ENCODE results near the gene TM4SF4. TPM values are rescaled to one million over a fixed set of nuclear protein-coding genes. Genes with fewer than 3 reads are reported as not detected.

Gene TM4SF4
- total RNA-seq, 1 experiment from 2014 or later = 1.4 TPM

DNA sequence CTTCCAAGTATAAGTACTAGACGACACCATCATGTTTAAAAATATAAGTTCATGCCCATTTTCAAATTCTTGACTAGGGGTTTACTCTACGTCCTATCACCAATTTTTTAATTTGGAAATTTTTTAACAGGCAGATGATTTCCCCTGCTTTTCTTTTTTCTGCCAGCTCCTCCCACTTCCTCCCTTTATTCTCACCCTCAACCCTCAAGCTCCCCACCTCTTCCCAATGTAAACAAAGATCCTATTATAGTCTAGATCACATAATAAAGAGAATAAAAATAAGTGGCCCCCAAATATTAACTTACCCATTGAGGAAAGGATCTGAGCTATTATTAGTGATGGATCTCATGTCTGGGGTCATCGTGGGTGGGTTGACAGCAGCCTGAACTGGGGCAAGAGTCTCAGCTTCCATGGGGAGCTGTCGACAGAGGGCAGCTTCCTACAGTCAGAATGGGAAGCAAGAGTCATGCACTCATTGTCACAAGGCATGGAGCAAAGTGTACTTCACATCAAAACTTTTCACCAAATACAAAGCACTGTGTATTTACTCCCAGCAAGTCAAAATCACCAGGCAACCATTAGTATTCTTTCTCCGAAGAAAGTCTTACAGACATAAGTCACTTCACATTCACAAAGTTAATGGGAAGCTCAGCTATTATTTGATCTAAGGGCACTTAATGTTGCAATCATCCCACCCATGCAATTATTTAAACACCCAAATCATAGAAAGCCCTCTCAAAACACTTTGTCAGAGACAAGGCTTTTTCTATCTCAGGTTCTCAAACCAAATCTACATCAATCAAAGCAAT, 53.2 kb downstream of the TM4SF4 start:
- DNase-seq (ENCODE audit: low spot score) = no peak
- H3K4me3 Mint-ChIP-seq = no peak overlapping the region

DNA sequence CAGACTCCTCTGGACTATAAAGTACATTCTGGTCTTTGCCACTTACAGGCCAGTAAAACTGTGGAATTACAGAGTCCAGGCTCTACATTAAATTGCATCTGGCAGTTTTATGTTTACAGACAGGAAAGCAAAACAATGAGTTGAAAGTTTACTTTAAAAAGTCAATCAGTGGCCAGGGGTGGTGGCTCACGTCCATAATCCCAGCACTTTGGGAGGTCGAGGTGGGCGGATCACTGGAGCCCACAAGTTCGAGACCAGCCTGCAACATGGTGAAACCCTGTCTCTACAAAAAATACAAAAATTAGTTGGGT, 53.8 kb downstream of the TM4SF4 start:
- H3K36me3 Mint-ChIP-seq = peaks cover 17% of the 10 kb centered on the region
- no peaks in the 10 kb centered on the region for H3K27me3 Mint-ChIP-seq (ENCODE audit: low read depth)
- peak overlapping the region; percentile 2; the same call in 1 of the 2 replicates for H3K27ac Mint-ChIP-seq
- H3K4me3 Mint-ChIP-seq = no peak overlapping the region
- ChIA-PET CTCF (interaction anchor here (1.1 to 1.9 kb wide), 12 partner anchors 11 to 280 kb away, joined by 3 to 18 read pairs (median 4); partner anchors contain the start of genes COMMD2 and WWTR1), POLR2A (no interaction called here)
- DNase-seq (ENCODE audit: low spot score) (no peak), ATAC-seq (no peak)
- H3K4me1 Mint-ChIP-seq = peaks cover 18% of the 10 kb centered on the region
- no peaks in the 10 kb centered on the region for H3K9me3 Mint-ChIP-seq
- TF ChIP-seq, protein P1, sequence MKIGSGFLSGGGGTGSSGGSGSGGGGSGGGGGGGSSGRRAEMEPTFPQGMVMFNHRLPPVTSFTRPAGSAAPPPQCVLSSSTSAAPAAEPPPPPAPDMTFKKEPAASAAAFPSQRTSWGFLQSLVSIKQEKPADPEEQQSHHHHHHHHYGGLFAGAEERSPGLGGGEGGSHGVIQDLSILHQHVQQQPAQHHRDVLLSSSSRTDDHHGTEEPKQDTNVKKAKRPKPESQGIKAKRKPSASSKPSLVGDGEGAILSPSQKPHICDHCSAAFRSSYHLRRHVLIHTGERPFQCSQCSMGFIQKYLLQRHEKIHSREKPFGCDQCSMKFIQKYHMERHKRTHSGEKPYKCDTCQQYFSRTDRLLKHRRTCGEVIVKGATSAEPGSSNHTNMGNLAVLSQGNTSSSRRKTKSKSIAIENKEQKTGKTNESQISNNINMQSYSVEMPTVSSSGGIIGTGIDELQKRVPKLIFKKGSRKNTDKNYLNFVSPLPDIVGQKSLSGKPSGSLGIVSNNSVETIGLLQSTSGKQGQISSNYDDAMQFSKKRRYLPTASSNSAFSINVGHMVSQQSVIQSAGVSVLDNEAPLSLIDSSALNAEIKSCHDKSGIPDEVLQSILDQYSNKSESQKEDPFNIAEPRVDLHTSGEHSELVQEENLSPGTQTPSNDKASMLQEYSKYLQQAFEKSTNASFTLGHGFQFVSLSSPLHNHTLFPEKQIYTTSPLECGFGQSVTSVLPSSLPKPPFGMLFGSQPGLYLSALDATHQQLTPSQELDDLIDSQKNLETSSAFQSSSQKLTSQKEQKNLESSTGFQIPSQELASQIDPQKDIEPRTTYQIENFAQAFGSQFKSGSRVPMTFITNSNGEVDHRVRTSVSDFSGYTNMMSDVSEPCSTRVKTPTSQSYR (CRISPR knock-in tag; IDR thresholded peaks at IDR 0.05) = no peak
- TF ChIP-seq ZNF396 (CRISPR knock-in tag; IDR thresholded peaks at IDR 0.05; ENCODE audit: borderline replicate concordance) (no peak), CBFB (CRISPR knock-in tag; IDR thresholded peaks at IDR 0.05; ENCODE audit: low read depth) (no peak), ZNF671 (CRISPR knock-in tag; IDR thresholded peaks at IDR 0.05) (no peak), ZNF121 (CRISPR knock-in tag; IDR thresholded peaks at IDR 0.05) (no peak), NR2C2 (CRISPR knock-in tag; IDR thresholded peaks at IDR 0.05) (no peak)
- TF ChIP-seq, protein P2, sequence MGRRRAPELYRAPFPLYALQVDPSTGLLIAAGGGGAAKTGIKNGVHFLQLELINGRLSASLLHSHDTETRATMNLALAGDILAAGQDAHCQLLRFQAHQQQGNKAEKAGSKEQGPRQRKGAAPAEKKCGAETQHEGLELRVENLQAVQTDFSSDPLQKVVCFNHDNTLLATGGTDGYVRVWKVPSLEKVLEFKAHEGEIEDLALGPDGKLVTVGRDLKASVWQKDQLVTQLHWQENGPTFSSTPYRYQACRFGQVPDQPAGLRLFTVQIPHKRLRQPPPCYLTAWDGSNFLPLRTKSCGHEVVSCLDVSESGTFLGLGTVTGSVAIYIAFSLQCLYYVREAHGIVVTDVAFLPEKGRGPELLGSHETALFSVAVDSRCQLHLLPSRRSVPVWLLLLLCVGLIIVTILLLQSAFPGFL (CRISPR knock-in tag; IDR thresholded peaks at IDR 0.05; ENCODE audit: borderline replicate concordance) = no peak
- TF ChIP-seq, protein P3, sequence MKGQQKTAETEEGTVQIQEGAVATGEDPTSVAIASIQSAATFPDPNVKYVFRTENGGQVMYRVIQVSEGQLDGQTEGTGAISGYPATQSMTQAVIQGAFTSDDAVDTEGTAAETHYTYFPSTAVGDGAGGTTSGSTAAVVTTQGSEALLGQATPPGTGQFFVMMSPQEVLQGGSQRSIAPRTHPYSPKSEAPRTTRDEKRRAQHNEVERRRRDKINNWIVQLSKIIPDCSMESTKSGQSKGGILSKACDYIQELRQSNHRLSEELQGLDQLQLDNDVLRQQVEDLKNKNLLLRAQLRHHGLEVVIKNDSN (CRISPR knock-in tag; IDR thresholded peaks at IDR 0.05) = no peak
- TF ChIP-seq, protein P4, sequence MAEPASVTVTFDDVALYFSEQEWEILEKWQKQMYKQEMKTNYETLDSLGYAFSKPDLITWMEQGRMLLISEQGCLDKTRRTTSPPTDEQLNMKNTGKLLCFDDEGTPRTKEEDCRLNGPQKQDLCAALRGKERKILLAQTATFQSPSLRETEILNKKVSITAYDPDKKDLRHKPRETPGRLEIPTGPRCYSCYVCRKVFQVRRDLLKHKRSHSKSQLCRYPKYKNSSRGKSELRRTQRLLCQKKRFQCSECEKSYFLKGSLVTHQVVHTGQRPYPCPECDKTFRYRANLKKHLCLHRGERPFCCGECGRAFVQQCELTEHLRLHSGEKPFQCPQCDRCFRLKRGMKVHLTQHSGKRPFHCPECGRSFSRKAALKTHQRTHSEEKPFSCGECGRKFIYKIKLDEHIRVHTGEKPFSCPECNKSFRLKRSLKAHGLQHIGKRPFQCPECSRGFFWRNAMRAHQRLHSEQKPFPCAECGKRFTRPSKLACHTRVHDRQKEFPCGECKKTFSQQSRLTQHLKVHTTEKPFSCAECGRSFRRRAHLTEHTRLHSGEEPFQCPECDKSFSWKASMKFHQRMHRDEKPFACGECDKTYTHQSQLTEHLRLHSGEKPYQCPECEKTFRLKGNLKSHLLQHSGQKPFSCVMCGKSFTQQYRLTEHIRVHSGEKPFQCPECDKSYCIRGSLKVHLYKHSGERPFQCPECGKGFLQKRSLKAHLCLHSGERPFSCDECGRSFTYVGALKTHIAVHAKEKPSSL (CRISPR knock-in tag; conservative IDR thresholded peaks at IDR 0.05) = no peak
- TF ChIP-seq, protein P5, sequence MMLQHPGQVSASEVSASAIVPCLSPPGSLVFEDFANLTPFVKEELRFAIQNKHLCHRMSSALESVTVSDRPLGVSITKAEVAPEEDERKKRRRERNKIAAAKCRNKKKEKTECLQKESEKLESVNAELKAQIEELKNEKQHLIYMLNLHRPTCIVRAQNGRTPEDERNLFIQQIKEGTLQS (CRISPR knock-in tag; conservative IDR thresholded peaks at IDR 0.05) = no peak
- TF ChIP-seq, protein P6, sequence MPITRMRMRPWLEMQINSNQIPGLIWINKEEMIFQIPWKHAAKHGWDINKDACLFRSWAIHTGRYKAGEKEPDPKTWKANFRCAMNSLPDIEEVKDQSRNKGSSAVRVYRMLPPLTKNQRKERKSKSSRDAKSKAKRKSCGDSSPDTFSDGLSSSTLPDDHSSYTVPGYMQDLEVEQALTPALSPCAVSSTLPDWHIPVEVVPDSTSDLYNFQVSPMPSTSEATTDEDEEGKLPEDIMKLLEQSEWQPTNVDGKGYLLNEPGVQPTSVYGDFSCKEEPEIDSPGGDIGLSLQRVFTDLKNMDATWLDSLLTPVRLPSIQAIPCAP (CRISPR knock-in tag; IDR thresholded peaks at IDR 0.05) = no peak
- TF ChIP-seq, protein P7, sequence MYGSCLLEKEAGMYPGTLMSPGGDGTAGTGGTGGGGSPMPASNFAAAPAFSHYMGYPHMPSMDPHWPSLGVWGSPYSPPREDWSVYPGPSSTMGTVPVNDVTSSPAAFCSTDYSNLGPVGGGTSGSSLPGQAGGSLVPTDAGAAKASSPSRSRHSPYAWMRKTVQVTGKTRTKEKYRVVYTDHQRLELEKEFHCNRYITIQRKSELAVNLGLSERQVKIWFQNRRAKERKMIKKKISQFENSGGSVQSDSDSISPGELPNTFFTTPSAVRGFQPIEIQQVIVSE (CRISPR knock-in tag; IDR thresholded peaks at IDR 0.05; ENCODE audit: borderline replicate concordance) = no peak
- TF ChIP-seq, protein P8, sequence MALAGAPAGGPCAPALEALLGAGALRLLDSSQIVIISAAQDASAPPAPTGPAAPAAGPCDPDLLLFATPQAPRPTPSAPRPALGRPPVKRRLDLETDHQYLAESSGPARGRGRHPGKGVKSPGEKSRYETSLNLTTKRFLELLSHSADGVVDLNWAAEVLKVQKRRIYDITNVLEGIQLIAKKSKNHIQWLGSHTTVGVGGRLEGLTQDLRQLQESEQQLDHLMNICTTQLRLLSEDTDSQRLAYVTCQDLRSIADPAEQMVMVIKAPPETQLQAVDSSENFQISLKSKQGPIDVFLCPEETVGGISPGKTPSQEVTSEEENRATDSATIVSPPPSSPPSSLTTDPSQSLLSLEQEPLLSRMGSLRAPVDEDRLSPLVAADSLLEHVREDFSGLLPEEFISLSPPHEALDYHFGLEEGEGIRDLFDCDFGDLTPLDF (CRISPR knock-in tag; IDR thresholded peaks at IDR 0.05) = no peak

More for the DNA sequence above, 53.2 kb downstream of the TM4SF4 start:
- ChIA-PET POLR2A (no interaction called here), CTCF (interaction anchor here (1.0 to 1.9 kb wide), 15 partner anchors 10 to 352 kb away, joined by 3 to 18 read pairs (median 4); partner anchors contain the start of genes COMMD2 and WWTR1)
- Mint-ChIP-seq H3K4me1 (peaks cover 14% of the 10 kb centered on the region), H3K27me3 (ENCODE audit: low read depth) (no peaks in the 10 kb centered on the region), H3K36me3 (peaks cover 17% of the 10 kb centered on the region), H3K9me3 (no peaks in the 10 kb centered on the region), H3K27ac (peak overlapping the region; percentile 23; the same call in 1 of the 2 replicates)
- ATAC-seq = peak; percentile 71
- TF ChIP-seq, protein P9, sequence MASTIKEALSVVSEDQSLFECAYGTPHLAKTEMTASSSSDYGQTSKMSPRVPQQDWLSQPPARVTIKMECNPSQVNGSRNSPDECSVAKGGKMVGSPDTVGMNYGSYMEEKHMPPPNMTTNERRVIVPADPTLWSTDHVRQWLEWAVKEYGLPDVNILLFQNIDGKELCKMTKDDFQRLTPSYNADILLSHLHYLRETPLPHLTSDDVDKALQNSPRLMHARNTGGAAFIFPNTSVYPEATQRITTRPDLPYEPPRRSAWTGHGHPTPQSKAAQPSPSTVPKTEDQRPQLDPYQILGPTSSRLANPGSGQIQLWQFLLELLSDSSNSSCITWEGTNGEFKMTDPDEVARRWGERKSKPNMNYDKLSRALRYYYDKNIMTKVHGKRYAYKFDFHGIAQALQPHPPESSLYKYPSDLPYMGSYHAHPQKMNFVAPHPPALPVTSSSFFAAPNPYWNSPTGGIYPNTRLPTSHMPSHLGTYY (CRISPR knock-in tag; IDR thresholded peaks at IDR 0.05) = no peak
- TF ChIP-seq ETV6 (CRISPR knock-in tag; IDR thresholded peaks at IDR 0.05) (no peak), PRRX2 (CRISPR knock-in tag; IDR thresholded peaks at IDR 0.05) (no peak), FOXK1 (CRISPR knock-in tag; IDR thresholded peaks at IDR 0.05) (no peak)
- TF ChIP-seq, protein P10, sequence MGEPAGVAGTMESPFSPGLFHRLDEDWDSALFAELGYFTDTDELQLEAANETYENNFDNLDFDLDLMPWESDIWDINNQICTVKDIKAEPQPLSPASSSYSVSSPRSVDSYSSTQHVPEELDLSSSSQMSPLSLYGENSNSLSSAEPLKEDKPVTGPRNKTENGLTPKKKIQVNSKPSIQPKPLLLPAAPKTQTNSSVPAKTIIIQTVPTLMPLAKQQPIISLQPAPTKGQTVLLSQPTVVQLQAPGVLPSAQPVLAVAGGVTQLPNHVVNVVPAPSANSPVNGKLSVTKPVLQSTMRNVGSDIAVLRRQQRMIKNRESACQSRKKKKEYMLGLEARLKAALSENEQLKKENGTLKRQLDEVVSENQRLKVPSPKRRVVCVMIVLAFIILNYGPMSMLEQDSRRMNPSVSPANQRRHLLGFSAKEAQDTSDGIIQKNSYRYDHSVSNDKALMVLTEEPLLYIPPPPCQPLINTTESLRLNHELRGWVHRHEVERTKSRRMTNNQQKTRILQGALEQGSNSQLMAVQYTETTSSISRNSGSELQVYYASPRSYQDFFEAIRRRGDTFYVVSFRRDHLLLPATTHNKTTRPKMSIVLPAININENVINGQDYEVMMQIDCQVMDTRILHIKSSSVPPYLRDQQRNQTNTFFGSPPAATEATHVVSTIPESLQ (CRISPR knock-in tag; IDR thresholded peaks at IDR 0.05) = no peak
